Aorta (tissue), 5 donors: ENCODE data around the gene ZNF839. TPM values are rescaled to one million over a fixed set of nuclear protein-coding genes. Genes with fewer than 3 reads are reported as not detected.

Experiments used
- ATAC-seq: fragments of 200-7000 bp; cut with Tn5 transposase; one replicate; pipeline ENCODE4 v1.9.1; 2022; ENCODE audit warnings: moderate library complexity; ENCODE audit not compliant: low FRiP score
- DNase-seq, 2 donors: peaks; one replicate each; pipeline ENCODE4 v3.0.0-alpha.2; 2020
- H3K27ac ChIP-seq, 2 donors: one replicate each; pipeline ENCODE4 v1.5.1; 2013; ENCODE audit warnings: low read length in 2 of 2, mild to moderate bottlenecking in 2 of 2, moderate library complexity in 2 of 2, control low read depth in 1 of 2, inconsistent platforms in 1 of 2, low read depth in 1 of 2
- H3K27me3 ChIP-seq, 2 donors: one replicate each; pipeline ENCODE4 v1.6.1; 2013; ENCODE audit warnings: control low read depth in 1 of 2, low read length in 1 of 2, mild to moderate bottlenecking in 1 of 2, moderate library complexity in 1 of 2; ENCODE audit not compliant: insufficient read depth in 2 of 2, control insufficient read depth in 1 of 2
- H3K36me3 ChIP-seq, 2 donors: one replicate each; pipeline ENCODE4 v1.6.1; 2013; ENCODE audit warnings: control low read depth in 1 of 2, low read length in 1 of 2, mild to moderate bottlenecking in 1 of 2; ENCODE audit not compliant: insufficient read depth in 2 of 2, control insufficient read depth in 1 of 2
- H3K4me1 ChIP-seq, 2 donors: one replicate each; pipeline ENCODE4 v1.6.1; 2013; ENCODE audit warnings: low read length in 2 of 2, control low read depth in 1 of 2, mild to moderate bottlenecking in 1 of 2, moderate library complexity in 1 of 2; ENCODE audit not compliant: insufficient read depth in 2 of 2, control insufficient read depth in 1 of 2
- H3K4me3 ChIP-seq, 2 donors: one replicate each; pipeline ENCODE4 v1.5.1; 2013; ENCODE audit warnings: low read length in 2 of 2, control low read depth in 1 of 2, mild to moderate bottlenecking in 1 of 2
- H3K9me3 ChIP-seq: one replicate; pipeline ENCODE4 v1.6.1; 2013; ENCODE audit warnings: mild to moderate bottlenecking, low read length; ENCODE audit not compliant: control insufficient read depth
- WGBS, 2 donors: extraction: QIAGEN DNeasy Blood & Tissue Kit; methylation state at CpG; one replicate each; pipeline ENCODE4 v1.1.7; 2013; 5-methylcytosine and 5-hydroxymethylcytosine counted together
- intact Hi-C, 2 donors: fragments of 100-400 bp; cut with DNase I; formaldehyde crosslinking; loops; one replicate each; pipeline versions ENCODE4 v1.14.2 to v1.15.0; 2022
- long read RNA-seq, 2 donors: library from polyadenylated mRNA; unstranded; transcript quantifications; one replicate each; pipeline ENCODE4 v2.0.0, GENCODE V29; 2020 to 2021
- polyA plus RNA-seq, 2 donors: library from polyadenylated mRNA; stranded (reverse); fragments of 200-250 nt; gene quantifications; one replicate each; pipeline ENCODE4 v1.2.3, GENCODE V29; 2013
- total RNA-seq, 2 donors: library from RNA; stranded (reverse); fragmentation: NEBNext Ultra II Directional; extraction: Animal tissue kit (Norgen Biotek cat#: 25700); gene quantifications; one replicate each; pipeline ENCODE4 v1.2.1, GENCODE V29; 2021
- donor health status: healthy with polysubstance abuse.
- donor health status: Bipolar disorder and iron deficiency.
- donor health status: DM: no; HTN: no; CAD: no.
- donor health status: DM: no; HTN: no; CAD: no.
- donor health status: DM: yes; HTN: yes; CAD: no.

The ZNF839 gene
- total RNA-seq (10 to 100 TPM in 1 of 2 donors, 1 to 10 TPM in 1; 7.7 to 13.1 TPM), polyA plus RNA-seq (1 to 10 TPM; 6.0 to 8.4 TPM)
- long read RNA-seq, donor 1, partial matches to known transcripts: 2 of 5 reads
- long read RNA-seq, donor 1, other reads (novel, unspliced or antisense): 2 of 5 reads
- long read RNA-seq, donor 2, partial matches to known transcripts: 4 of 10 reads
- long read RNA-seq, donor 2, other reads (novel, unspliced or antisense): 3 of 10 reads

- DNase-seq (peak; percentile 95 to 99), ATAC-seq (peak; percentile 87)
- Histone ChIP-seq H3K4me3 (peak within 1 kb of the TSS; percentile 75 to 88), H3K9me3 (no peaks in the 10 kb centered on the region), H3K27ac (peak within 1 kb of the TSS; percentile 86 to 91), H3K4me1 (no peaks in the 10 kb centered on the region), H3K27me3 (no peaks in the 10 kb centered on the region), H3K36me3 (no peaks in the 10 kb centered on the region)
- WGBS, 2 donors: 0% methylated on average over 34 to 71 of the region's 71 CpGs
- intact Hi-C loops: loop anchor here (2.0 to 10.0 kb wide), 4 partner anchors 43 to 355 kb away; partner anchors contain the start of genes HSP90AA1 (in 2 of the 2), CINP (in 1 of the 2), DYNC1H1 (in 1 of the 2) and TECPR2 (in 1 of the 2)
Measured at GRCh38 chr14:102319351-102320032, at the start of gene ZNF839. Gene ZNF839, plus strand, starts transcription at chr14:102319746. Its CDS starts 20 bp downstream, at chr14:102319766.

GRCh38 chr14:102272392-102272791 is 47.2 kb upstream of the ZNF839 start:
- DNase-seq (no peak), ATAC-seq (no peak)
- intact Hi-C loops: no loop called here
- no peak overlapping the region for H3K27ac ChIP-seq
- H3K9me3 ChIP-seq: no peaks in the 10 kb centered on the region
- H3K36me3 ChIP-seq: no peaks in the 10 kb centered on the region
- WGBS, 2 donors: 96% methylated on average over 5 of the region's 5 CpGs
- no peaks in the 10 kb centered on the region for H3K4me1 ChIP-seq
- H3K4me3 ChIP-seq: no peak overlapping the region
- H3K27me3 ChIP-seq: no peaks in the 10 kb centered on the region

- DNase-seq (no peak), ATAC-seq (no peak)
- no peaks in the 10 kb centered on the region for H3K9me3 ChIP-seq
- H3K4me3 ChIP-seq: no peak overlapping the region
- H3K27ac ChIP-seq: no peak overlapping the region
- no peaks in the 10 kb centered on the region for H3K36me3 ChIP-seq
- H3K27me3 ChIP-seq: no peaks in the 10 kb centered on the region
- 99% methylated on average over 7 of the region's 7 CpGs for WGBS, 2 donors
- intact Hi-C loops: no loop called here
- H3K4me1 ChIP-seq: no peaks in the 10 kb centered on the region
Measured at GRCh38 chr14:102275866-102276265, 43.7 kb upstream of the ZNF839 start.

GRCh38 chr14:102277874-102278630 is 41.5 kb upstream of the ZNF839 start:
- intact Hi-C loops: no loop called here
- peaks cover 0 to 3% of the 10 kb centered on the region in 2 donors for H3K36me3 ChIP-seq
- no peaks in the 10 kb centered on the region for H3K9me3 ChIP-seq
- no peak overlapping the region for H3K4me3 ChIP-seq
- DNase-seq: no peak
- no peak overlapping the region for H3K27ac ChIP-seq
- 33 to 36% methylated on average over 7 of the region's 7 CpGs for whole genome bisulfite sequencing, 2 donors
- H3K4me1 ChIP-seq: no peaks in the 10 kb centered on the region
- no peak for ATAC-seq
- no peaks in the 10 kb centered on the region for H3K27me3 ChIP-seq

- Histone ChIP-seq H3K27ac (no peak overlapping the region), H3K36me3 (peaks cover 0 to 3% of the 10 kb centered on the region in 2 donors), H3K4me3 (no peak overlapping the region), H3K27me3 (no peaks in the 10 kb centered on the region), H3K4me1 (no peaks in the 10 kb centered on the region), H3K9me3 (no peaks in the 10 kb centered on the region)
- intact Hi-C loops: no loop called here
- DNase-seq (no peak), ATAC-seq (no peak)
- WGBS, 2 donors: 83 to 85% methylated on average over 6 of the region's 6 CpGs
Measured at GRCh38 chr14:102278631-102278935, 41.0 kb upstream of the ZNF839 start.

- no peaks in the 10 kb centered on the region for H3K27me3 ChIP-seq
- H3K27ac ChIP-seq: no peak overlapping the region
- ATAC-seq (no peak), DNase-seq (no peak)
- 84 to 96% methylated on average over 3 of the region's 3 CpGs for WGBS, 2 donors
- H3K9me3 ChIP-seq: no peaks in the 10 kb centered on the region
- H3K36me3 ChIP-seq: peaks cover 0 to 3% of the 10 kb centered on the region in 2 donors
- H3K4me3 ChIP-seq: no peak overlapping the region
- intact Hi-C loops: no loop called here
- H3K4me1 ChIP-seq: no peaks in the 10 kb centered on the region
Measured at GRCh38 chr14:102279282-102279681, 40.3 kb upstream of the ZNF839 start.

- DNase-seq (no peak), ATAC-seq (no peak)
- whole genome bisulfite sequencing, 2 donors: 74% methylated on average over 8 of the region's 8 CpGs
- Histone ChIP-seq H3K36me3 (peaks cover 0 to 3% of the 10 kb centered on the region in 2 donors), H3K4me3 (no peak overlapping the region), H3K27ac (no peak overlapping the region), H3K27me3 (no peaks in the 10 kb centered on the region), H3K4me1 (no peaks in the 10 kb centered on the region), H3K9me3 (no peaks in the 10 kb centered on the region)
- intact Hi-C loops: no loop called here
Measured at GRCh38 chr14:102279688-102280348, 39.7 kb upstream of the ZNF839 start.

GRCh38 chr14:102280376-102280962 is 39.1 kb upstream of the ZNF839 start:
- intact Hi-C loops: no loop called here
- Histone ChIP-seq H3K4me1 (no peaks in the 10 kb centered on the region), H3K27me3 (no peaks in the 10 kb centered on the region), H3K9me3 (no peaks in the 10 kb centered on the region), H3K4me3 (no peak overlapping the region), H3K27ac (no peak overlapping the region), H3K36me3 (peaks cover 0 to 3% of the 10 kb centered on the region in 2 donors)
- DNase-seq (no peak), ATAC-seq (no peak)
- 91 to 93% methylated on average over 8 of the region's 8 CpGs for WGBS, 2 donors
